HepG2 (cell line): ENCODE results near the gene TSGA10IP.

ENCODE experiments used
- ARID2 ChIP-seq: sonication (generic); formaldehyde crosslinking; IDR thresholded peaks from 2 replicates; pipeline ENCODE4 v1.8.1; 2022; ENCODE audit warnings: mild to moderate bottlenecking, missing genetic modification reagents, borderline replicate concordance
- MEIS1 ChIP-seq: sonication (generic); formaldehyde crosslinking; IDR thresholded peaks from 2 replicates; pipeline ENCODE4 v1.9.0; 2021; ENCODE audit warnings: mild to moderate bottlenecking, missing genetic modification reagents, moderate library complexity, borderline replicate concordance
- NFAT5 ChIP-seq: sonication (generic); formaldehyde crosslinking; IDR thresholded peaks from 2 replicates; pipeline ENCODE4 v1.4.0; 2020; ENCODE audit warnings: missing genetic modification reagents
- TCF7L2 ChIP-seq: IDR thresholded peaks from 2 replicates; pipeline ENCODE4 v1.6.1; 2011; ENCODE audit warnings: mild to moderate bottlenecking, low read depth, low read length, moderate library complexity
- ZKSCAN8 ChIP-seq: IDR thresholded peaks from 2 replicates; pipeline ENCODE4 v1.6.1; 2016; ENCODE audit warnings: borderline replicate concordance, missing genetic modification reagents, missing compliant biosample characterization
- ZNF12 ChIP-seq: sonication (generic); formaldehyde crosslinking; IDR thresholded peaks from 2 replicates; pipeline ENCODE4 v1.5.0; 2020; ENCODE audit warnings: missing genetic modification reagents
- ZNF142 ChIP-seq: sonication (generic); formaldehyde crosslinking; IDR thresholded peaks from 2 replicates; pipeline ENCODE4 v1.4.0; 2020; ENCODE audit warnings: missing genetic modification reagents

DNA sequence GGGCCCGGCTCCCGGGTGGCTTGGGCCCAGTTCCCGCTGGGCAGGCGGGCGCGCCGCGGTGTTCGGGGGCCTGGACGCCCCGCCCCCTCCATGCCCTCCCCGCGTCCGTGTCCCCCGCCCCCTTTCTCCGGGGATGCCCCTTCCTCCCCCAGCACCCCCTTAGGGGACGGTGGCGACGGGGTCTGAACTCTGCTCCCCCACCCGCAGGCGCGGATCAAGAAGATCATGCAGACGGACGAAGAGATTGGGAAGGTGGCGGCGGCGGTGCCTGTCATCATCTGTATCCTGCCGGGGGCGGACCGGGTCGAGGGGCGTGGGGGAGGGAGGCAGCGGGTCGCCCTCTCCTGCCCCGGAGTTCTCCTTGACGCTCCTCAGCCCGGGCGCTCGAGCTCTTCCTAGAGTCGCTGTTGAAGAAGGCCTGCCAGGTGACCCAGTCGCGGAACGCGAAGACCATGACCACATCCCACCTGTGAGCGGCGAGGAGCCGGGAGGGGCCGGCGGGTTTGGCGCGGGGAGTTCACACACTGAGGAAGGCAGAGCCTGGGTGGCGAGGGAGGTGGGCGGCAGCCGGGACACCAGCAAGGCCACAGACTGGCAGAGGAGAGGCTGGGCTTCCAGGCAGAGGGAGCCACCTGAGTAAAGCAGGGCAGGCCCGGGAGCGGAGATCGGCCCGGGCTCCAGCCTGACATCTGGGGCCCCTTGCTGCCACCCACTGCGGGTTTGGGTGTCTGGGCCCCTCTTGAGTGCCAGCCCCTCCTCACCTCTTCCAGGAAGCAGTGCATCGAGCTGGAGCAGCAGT lies 25.5 kb upstream of the TSGA10IP start:
- TF ChIP-seq ZKSCAN8 (CRISPR knock-in tag) (no peak), ZNF142 (CRISPR knock-in tag) (no peak), ARID2 (CRISPR knock-in tag) (no peak), TCF7L2 (no peak), ZNF12 (CRISPR knock-in tag) (no peak), NFAT5 (CRISPR knock-in tag) (no peak), MEIS1 (CRISPR knock-in tag) (no peak)
